GM12878 (cell line): ENCODE results near the gene FOXP4. TPM values are rescaled to one million over a fixed set of nuclear protein-coding genes. Genes with fewer than 3 reads are reported as not detected.

Experiments used
- ATAC-seq: fragments of 200-7000 bp; cut with Tn5 transposase; 3 replicates; pipeline ENCODE4 v1.9.1; 2020; ENCODE audit warnings: mild to moderate bottlenecking, moderate library complexity
- BruUV-seq: library from RNA; stranded (reverse); fragments of 400-500 nt; replicated peaks from 2 replicates; lab custom pipeline; 2021; lab: Mats Ljungman, UMichigan
- CTCF ChIA-PET: fragments of 300-600 bp; sonication (Branson Sonifier 250); formaldehyde crosslinking; extraction: SDS; loops from one replicate; lab custom pipeline; 2021; ENCODE audit warnings: inconsistent platforms; lab: Yijun Ruan, JAX
- POLR2A ChIA-PET: fragments of 350-600 bp; formaldehyde crosslinking; extraction: SDS; loops from one replicate; lab custom pipeline; 2021; ENCODE audit warnings: inconsistent platforms; lab: Charles Lee
- RAD21 ChIA-PET: fragments of 300-600 bp; sonication (Branson Sonifier 250); formaldehyde crosslinking; loops from one replicate; lab custom pipeline; 2023; ENCODE audit warnings: antibody characterized with exemption; ENCODE audit not compliant: unreplicated experiment; lab: Charles Lee
- SMC1A ChIA-PET: fragments of 300-600 bp; sonication (Branson Sonifier 250); formaldehyde crosslinking; loops from one replicate; lab custom pipeline; 2023; ENCODE audit not compliant: unreplicated experiment, uncharacterized antibody; lab: Charles Lee
- DNase-seq: peaks from one replicate; pipeline ENCODE4 v3.0.0-alpha.2; 2011; ENCODE audit warnings: low read depth, low spot score
- FAIRE-seq: peaks from 3 replicates; lab custom pipeline; 2011; peaks lifted over from hg19 to GRCh38; lab: Jason Lieb, UNC
- H2AFZ ChIP-seq: 2 replicates; pipeline ENCODE4 v1.6.0; 2011; ENCODE audit warnings: low read depth, low read length, control low read depth; ENCODE audit not compliant: control insufficient read depth
- H3K27ac ChIP-seq: 2 replicates; pipeline ENCODE4 v1.5.1; 2011; ENCODE audit warnings: control low read depth; ENCODE audit not compliant: control insufficient read depth, insufficient read depth
- H3K27me3 ChIP-seq, 2 experiments: replicated peaks in 1 of 2; 2 replicates each; pipeline versions ENCODE4 v1.6.0 to v1.6.1; 2011; ENCODE audit warnings: low read length in 1 of 2; ENCODE audit not compliant: control insufficient read depth in 2 of 2, insufficient read depth in 2 of 2
- H3K36me3 ChIP-seq, 2 experiments: 2 replicates each; pipeline ENCODE4 v1.5.1; 2011; ENCODE audit warnings: low read length in 1 of 2; ENCODE audit not compliant: control insufficient read depth in 2 of 2, insufficient read depth in 2 of 2
- H3K4me1 ChIP-seq: 2 replicates; pipeline ENCODE4 v1.6.1; 2011; ENCODE audit warnings: mild to moderate bottlenecking, low read length, moderate library complexity, mixed read lengths; ENCODE audit not compliant: control insufficient read depth, insufficient read depth
- H3K4me2 ChIP-seq: 2 replicates; pipeline ENCODE4 v1.6.0; 2011; ENCODE audit warnings: control low read depth; ENCODE audit not compliant: control insufficient read depth, insufficient read depth
- H3K4me3 ChIP-seq: fragments of 200-600 bp; sonication (generic); 2 replicates; pipeline ENCODE4 v1.5.1; 2016
- H3K79me2 ChIP-seq: 2 replicates; pipeline ENCODE4 v1.6.0; 2011; ENCODE audit warnings: low read length; ENCODE audit not compliant: control insufficient read depth, insufficient read depth
- H3K9ac ChIP-seq: 2 replicates; pipeline ENCODE4 v1.8.0; 2011; ENCODE audit warnings: low read length, control low read depth, mixed read lengths; ENCODE audit not compliant: control insufficient read depth, insufficient read depth
- H3K9me3 ChIP-seq: replicated peaks from 3 replicates; pipeline ENCODE4 v1.5.1; 2011; ENCODE audit warnings: mild to moderate bottlenecking, low read length; ENCODE audit not compliant: control insufficient read depth, insufficient read depth
- H4K20me1 ChIP-seq: 2 replicates; pipeline ENCODE4 v1.6.0; 2011; ENCODE audit not compliant: control insufficient read depth, insufficient read depth
- BRCA1 ChIP-seq: IDR thresholded peaks from 2 replicates; pipeline ENCODE4 v1.6.1; 2011; ENCODE audit warnings: low read depth, low read length, improper control_type of control experiment
- CREM ChIP-seq: IDR thresholded peaks from 2 replicates; pipeline ENCODE4 v1.6.1; 2014; ENCODE audit warnings: antibody characterized with exemption, low read depth
- ETV6 ChIP-seq, 2 experiments: fragments of 450-650 bp in 1 of 2; IDR thresholded peaks in 1 of 2; conservative IDR thresholded peaks in 1 of 2; 2 replicates each; pipeline ENCODE4 v1.6.1; 2014; ENCODE audit warnings: antibody characterized with exemption in 1 of 2, borderline replicate concordance in 1 of 2, low read depth in 1 of 2, mild to moderate bottlenecking in 1 of 2, moderate library complexity in 1 of 2
- FOXM1 ChIP-seq: IDR thresholded peaks from 2 replicates; pipeline ENCODE4 v1.6.1; 2012; ENCODE audit warnings: low read depth, mild to moderate bottlenecking, inconsistent platforms, low read length, moderate library complexity
- MEF2A ChIP-seq: IDR thresholded peaks from 2 replicates; pipeline ENCODE4 v1.6.1; 2011; ENCODE audit warnings: low read depth, mild to moderate bottlenecking, low read length, moderate library complexity; ENCODE audit not compliant: insufficient read depth
- MLLT1 ChIP-seq: fragments of 450-650 bp; IDR thresholded peaks from 2 replicates; pipeline ENCODE4 v1.6.1; 2016; ENCODE audit warnings: mild to moderate bottlenecking
- NBN ChIP-seq: fragments of 450-650 bp; IDR thresholded peaks from 2 replicates; pipeline ENCODE4 v1.6.1; 2016
- NFIC ChIP-seq: IDR thresholded peaks from 2 replicates; pipeline ENCODE4 v1.6.1; 2012; ENCODE audit warnings: low read depth, mild to moderate bottlenecking, inconsistent platforms, low read length, moderate library complexity
- NKRF ChIP-seq: fragments of 450-650 bp; conservative IDR thresholded peaks from 2 replicates; pipeline ENCODE4 v1.6.1; 2017; ENCODE audit warnings: mild to moderate bottlenecking, moderate library complexity
- PML ChIP-seq: IDR thresholded peaks from 2 replicates; pipeline ENCODE4 v1.6.1; 2012; ENCODE audit warnings: low read length, inconsistent platforms
- POLR2A ChIP-seq: IDR thresholded peaks from 2 replicates; pipeline ENCODE4 v1.6.1; 2011; ENCODE audit warnings: low read depth, mild to moderate bottlenecking, low read length
- STAT1 ChIP-seq: fragments of 450-650 bp; conservative IDR thresholded peaks from 2 replicates; pipeline ENCODE4 v1.6.1; 2014; ENCODE audit warnings: antibody characterized with exemption, mild to moderate bottlenecking
- TAF1 ChIP-seq: IDR thresholded peaks from 2 replicates; pipeline ENCODE4 v1.6.1; 2011; ENCODE audit warnings: mild to moderate bottlenecking, low read depth, low read length, borderline replicate concordance
- ZBTB40 ChIP-seq: fragments of 450-650 bp; IDR thresholded peaks from 2 replicates; pipeline ENCODE4 v1.6.1; 2016; ENCODE audit warnings: mild to moderate bottlenecking, moderate library complexity, borderline replicate concordance
- ZZZ3 ChIP-seq: IDR thresholded peaks from 2 replicates; pipeline ENCODE4 v1.6.1; 2011; ENCODE audit warnings: low read depth; ENCODE audit not compliant: control insufficient read depth, insufficient read length
- WGBS: methylation state at CpG from one replicate; pipeline ENCODE4 v1.1.6; 2016; ENCODE audit warnings: low lambda C conversion rate; ENCODE audit not compliant: insufficient replicate concordance, insufficient coverage; ENCODE audit errors: missing lambda C conversion rate; 5-methylcytosine and 5-hydroxymethylcytosine counted together
- in situ Hi-C: fragments of 300-500 bp; cut with MboI; formaldehyde crosslinking; loops from 9 replicates; pipeline ENCODE4 v1.14.3; 2018; ENCODE audit warnings: mixed read lengths
- intact Hi-C: fragments of 100-400 bp; cut with micrococcal nuclease; formaldehyde crosslinking; loops from one replicate; pipeline ENCODE4 v1.14.2; 2022; ENCODE audit not compliant: unreplicated experiment
- polyA plus RNA-seq, 11 experiments: library from polyadenylated mRNA; depleted of rRNA in 4 of 11; unstranded in 6 of 11; stranded (reverse) in 5 of 11; fragments of >200 nt; fragmentation: Nextera tagmentation in 4 of 11; fragmentation: Illumina TruSeq in 1 of 11; extraction: Ambion mirVana in 4 of 11; extraction: Trizol in 1 of 11; gene quantifications; 1 replicate in 1 of 11; 2 replicates in 10 of 11; pipeline versions ENCODE4 v1.2.1 to v1.2.3, GENCODE V29; 2011 to 2016; ENCODE audit warnings: inconsistent platforms in 2 of 11, missing spikeins in 2 of 11, low read depth in 1 of 11
- total RNA-seq, 4 experiments: library from RNA; depleted of rRNA in 3 of 4; stranded (reverse); fragments of >200 nt in 3 of 4; fragmentation: Illumina TruSeq in 1 of 4; extraction: Trizol in 1 of 4; gene quantifications; 2 replicates each; pipeline versions ENCODE4 v1.2.1 to v1.2.3, GENCODE V29; 2013 to 2021

The FOXP4 gene
- total and polyA plus RNA-seq, 10 of the 15 experiments (the other 5 are each of a cell fraction or from before 2014, with no cell fraction given) = 0.31 to 46.1 (median 2.3) TPM

GRCh38 chr6:41560431-41561192 lies 14.4 kb downstream of the FOXP4 start:
- Histone ChIP-seq H3K27me3 (no peaks in the 10 kb centered on the region), H3K4me2 (peak overlapping the region; percentile 92), H3K4me3 (peak overlapping the region; percentile 53), H3K27ac (peak overlapping the region; percentile 42; the same call in 1 of the 2 replicates), H3K36me3 (peaks cover 0 to 6% of the 10 kb centered on the region in 2 experiments; a peak in 2 of 4 replicates), H3K9ac (peak overlapping the region; percentile 60), H3K79me2 (peaks cover 9% of the 10 kb centered on the region), H3K4me1 (peaks cover 5% of the 10 kb centered on the region; the same call in 1 of the 2 replicates), H3K9me3 (no peaks in the 10 kb centered on the region), H2AFZ (peak overlapping the region; percentile 53), H4K20me1 (no peaks in the 10 kb centered on the region)
- no TSS peak for BruUV-seq
- in situ Hi-C loops (no loop called here), intact Hi-C loops (loop anchor here (1.0 kb wide), 2 partner anchors 29 to 32 kb away; no protein-coding TSS in a partner anchor)
- 3% methylated on average over 45 of the region's 53 CpGs for WGBS
- peak; percentile 92 for ATAC-seq
- ChIA-PET SMC1A (interaction anchor here (1.0 to 1.5 kb wide), 3 partner anchors 23 to 135 kb away, joined by 3 read pairs; no protein-coding TSS in a partner anchor), CTCF (interaction anchor here (1.1 to 1.5 kb wide), 4 partner anchors 42 to 136 kb away, joined by 3 to 5 read pairs (median 4); no protein-coding TSS in a partner anchor), RAD21 (interaction anchor here (1.3 to 2.4 kb wide), 4 partner anchors 21 to 98 kb away, joined by 3 to 6 read pairs (median 5); no protein-coding TSS in a partner anchor), POLR2A (no interaction called here)
- peak; percentile 61 for FAIRE-seq
- DNase-seq = no peak
- TF ChIP-seq CREM (peak; percentile 88), POLR2A (peak; percentile 60), ZBTB40 (peak; percentile 50; the same call in 1 of the 2 replicates), MLLT1 (no peak), ZZZ3 (no peak), TAF1 (no peak), NKRF (0 out of 2 replicates have a peak, but pooled peaks have one; percentile 11), BRCA1 (no peak), ETV6 (conservative IDR thresholded peaks at IDR 0.05 in 1 of 2, IDR thresholded peaks at IDR 0.05 in 1 of 2; ENCODE audit: borderline replicate concordance in 1 of 2, low read depth in 1 of 2) (peak in 1 of 2 experiments; percentile 92; a peak in 2 of 4 replicates), PML (peak; percentile 27; the same call in 1 of the 2 replicates), STAT1 (no peak), NFIC (peak; percentile 45; the same call in 1 of the 2 replicates), MEF2A (0 out of 2 replicates have a peak, but pooled peaks have one; percentile 9), NBN (no peak), FOXM1 (0 out of 2 replicates have a peak, but pooled peaks have one; percentile 45)
